Activated CD8-positive, alpha-beta memory T cell treated with anti-CD3 and anti-CD28 coated beads, Interleukin-2, amount 50 U/mL, for 1 hour (primary cell): Measurements from ENCODE around the gene IFT57.

ENCODE experiments used
- DNase-seq: peaks from one replicate; pipeline ENCODE4 v3.0.0-alpha.2; 2020; ENCODE audit errors: extremely low read depth

IFT57 gene

GRCh38 chr3:108219336-108219735 lies 2.9 kb downstream of the IFT57 start:
- no peak for DNase-seq

GRCh38 chr3:108218811-108219210 lies 3.4 kb downstream of the IFT57 start:
- DNase-seq: no peak

GRCh38 chr3:108215871-108216270 lies 6.4 kb downstream of the IFT57 start:
- no peak for DNase-seq

GRCh38 chr3:108209579-108209978 lies 12.6 kb downstream of the IFT57 start:
- DNase-seq: no peak

GRCh38 chr3:108208831-108209230 lies 13.4 kb downstream of the IFT57 start:
- no peak for DNase-seq

GRCh38 chr3:108202834-108203233 lies 19.4 kb downstream of the IFT57 start:
- DNase-seq: no peak

GRCh38 chr3:108202080-108202479 lies 20.1 kb downstream of the IFT57 start:
- DNase-seq: no peak

GRCh38 chr3:108201258-108201657 lies 21.0 kb downstream of the IFT57 start:
- no peak for DNase-seq

- DNase-seq: no peak
Measured at GRCh38 chr3:108200578-108200977, 21.6 kb downstream of the IFT57 start.

GRCh38 chr3:108200024-108200423 lies 22.2 kb downstream of the IFT57 start:
- no peak for DNase-seq

- DNase-seq: no peak
Measured at GRCh38 chr3:108191394-108191793, 30.8 kb downstream of the IFT57 start.

- no peak for DNase-seq
Measured at GRCh38 chr3:108190346-108190745, 31.9 kb downstream of the IFT57 start.

- DNase-seq: no peak
Measured at GRCh38 chr3:108189440-108189839, 32.8 kb downstream of the IFT57 start.

GRCh38 chr3:108185536-108185935 lies 36.7 kb downstream of the IFT57 start:
- no peak for DNase-seq

- DNase-seq: no peak
Measured at GRCh38 chr3:108184824-108185223, 37.4 kb downstream of the IFT57 start.

GRCh38 chr3:108183971-108184370 lies 38.3 kb downstream of the IFT57 start:
- no peak for DNase-seq

GRCh38 chr3:108183181-108183580 lies 39.0 kb downstream of the IFT57 start:
- DNase-seq: no peak

- DNase-seq: no peak
Measured at GRCh38 chr3:108182339-108182738, 39.9 kb downstream of the IFT57 start.

GRCh38 chr3:108181172-108181571 lies 41.1 kb downstream of the IFT57 start:
- no peak for DNase-seq

- no peak for DNase-seq
Measured at GRCh38 chr3:108180194-108180593, 42.0 kb downstream of the IFT57 start.

GRCh38 chr3:108178676-108179075 lies 43.5 kb downstream of the IFT57 start:
- DNase-seq: no peak

- no peak for DNase-seq
Measured at GRCh38 chr3:108177536-108177935, 44.7 kb downstream of the IFT57 start.

- DNase-seq: no peak
Measured at GRCh38 chr3:108175352-108175751, 46.9 kb downstream of the IFT57 start.

GRCh38 chr3:108171106-108171505 lies 51.1 kb downstream of the IFT57 start:
- no peak for DNase-seq

GRCh38 chr3:108164391-108164790 lies 57.8 kb downstream of the IFT57 start:
- DNase-seq: no peak
